GM12878 (cell line): Measurements from ENCODE around the gene CABLES1. TPM values are rescaled to one million over a fixed set of nuclear protein-coding genes. Genes with fewer than 3 reads are reported as not detected.

Source experiments
- ATAC-seq: fragments of 200-7000 bp; cut with Tn5 transposase; 3 replicates; pipeline ENCODE4 v1.9.1; 2020; ENCODE audit warnings: mild to moderate bottlenecking, moderate library complexity
- BruUV-seq: library from RNA; stranded (reverse); fragments of 400-500 nt; replicated peaks from 2 replicates; lab custom pipeline; 2021; lab: Mats Ljungman, UMichigan
- CTCF ChIA-PET: fragments of 300-600 bp; sonication (Branson Sonifier 250); formaldehyde crosslinking; extraction: SDS; loops from one replicate; lab custom pipeline; 2021; ENCODE audit warnings: inconsistent platforms; lab: Yijun Ruan, JAX
- POLR2A ChIA-PET: fragments of 350-600 bp; formaldehyde crosslinking; extraction: SDS; loops from one replicate; lab custom pipeline; 2021; ENCODE audit warnings: inconsistent platforms; lab: Charles Lee
- RAD21 ChIA-PET: fragments of 300-600 bp; sonication (Branson Sonifier 250); formaldehyde crosslinking; loops from one replicate; lab custom pipeline; 2023; ENCODE audit warnings: antibody characterized with exemption; ENCODE audit not compliant: unreplicated experiment; lab: Charles Lee
- SMC1A ChIA-PET: fragments of 300-600 bp; sonication (Branson Sonifier 250); formaldehyde crosslinking; loops from one replicate; lab custom pipeline; 2023; ENCODE audit not compliant: unreplicated experiment, uncharacterized antibody; lab: Charles Lee
- DNase-seq: peaks from one replicate; pipeline ENCODE4 v3.0.0-alpha.2; 2011; ENCODE audit warnings: low read depth, low spot score
- FAIRE-seq: peaks from 3 replicates; lab custom pipeline; 2011; peaks lifted over from hg19 to GRCh38; lab: Jason Lieb, UNC
- H2AFZ ChIP-seq: 2 replicates; pipeline ENCODE4 v1.6.0; 2011; ENCODE audit warnings: low read depth, low read length, control low read depth; ENCODE audit not compliant: control insufficient read depth
- H3K27ac ChIP-seq: 2 replicates; pipeline ENCODE4 v1.5.1; 2011; ENCODE audit warnings: control low read depth; ENCODE audit not compliant: control insufficient read depth, insufficient read depth
- H3K27me3 ChIP-seq, 2 experiments: replicated peaks in 1 of 2; 2 replicates each; pipeline versions ENCODE4 v1.6.0 to v1.6.1; 2011; ENCODE audit warnings: low read length in 1 of 2; ENCODE audit not compliant: control insufficient read depth in 2 of 2, insufficient read depth in 2 of 2
- H3K36me3 ChIP-seq, 2 experiments: 2 replicates each; pipeline ENCODE4 v1.5.1; 2011; ENCODE audit warnings: low read length in 1 of 2; ENCODE audit not compliant: control insufficient read depth in 2 of 2, insufficient read depth in 2 of 2
- H3K4me1 ChIP-seq: 2 replicates; pipeline ENCODE4 v1.6.1; 2011; ENCODE audit warnings: mild to moderate bottlenecking, low read length, moderate library complexity, mixed read lengths; ENCODE audit not compliant: control insufficient read depth, insufficient read depth
- H3K4me2 ChIP-seq: 2 replicates; pipeline ENCODE4 v1.6.0; 2011; ENCODE audit warnings: control low read depth; ENCODE audit not compliant: control insufficient read depth, insufficient read depth
- H3K4me3 ChIP-seq: fragments of 200-600 bp; sonication (generic); 2 replicates; pipeline ENCODE4 v1.5.1; 2016
- H3K79me2 ChIP-seq: 2 replicates; pipeline ENCODE4 v1.6.0; 2011; ENCODE audit warnings: low read length; ENCODE audit not compliant: control insufficient read depth, insufficient read depth
- H3K9ac ChIP-seq: 2 replicates; pipeline ENCODE4 v1.8.0; 2011; ENCODE audit warnings: low read length, control low read depth, mixed read lengths; ENCODE audit not compliant: control insufficient read depth, insufficient read depth
- H3K9me3 ChIP-seq: replicated peaks from 3 replicates; pipeline ENCODE4 v1.5.1; 2011; ENCODE audit warnings: mild to moderate bottlenecking, low read length; ENCODE audit not compliant: control insufficient read depth, insufficient read depth
- H4K20me1 ChIP-seq: 2 replicates; pipeline ENCODE4 v1.6.0; 2011; ENCODE audit not compliant: control insufficient read depth, insufficient read depth
- BMI1 ChIP-seq: fragments of 450-650 bp; IDR thresholded peaks from 2 replicates; pipeline ENCODE4 v1.6.1; 2016; ENCODE audit warnings: mild to moderate bottlenecking, moderate library complexity, borderline replicate concordance
- CHD2 ChIP-seq: IDR thresholded peaks from 2 replicates; pipeline ENCODE4 v1.6.1; 2011; ENCODE audit warnings: low read depth, low read length, improper control_type of control experiment, borderline replicate concordance
- GATAD2B ChIP-seq: fragments of 450-650 bp; conservative IDR thresholded peaks from 2 replicates; pipeline ENCODE4 v1.6.1; 2017; ENCODE audit warnings: low read depth, mild to moderate bottlenecking, moderate library complexity
- HCFC1 ChIP-seq: fragments of 150-350 bp; IDR thresholded peaks from 2 replicates; pipeline ENCODE4 v1.6.1; 2014; ENCODE audit warnings: low read length
- MTA2 ChIP-seq: fragments of 450-650 bp; IDR thresholded peaks from 2 replicates; pipeline ENCODE4 v1.6.1; 2016; ENCODE audit warnings: low read depth, mild to moderate bottlenecking, moderate library complexity
- NFYA ChIP-seq: IDR thresholded peaks from 2 replicates; pipeline ENCODE4 v1.6.1; 2011; ENCODE audit warnings: low read depth, mild to moderate bottlenecking, low read length, improper control_type of control experiment, borderline replicate concordance
- SMAD5 ChIP-seq: IDR thresholded peaks from 2 replicates; pipeline ENCODE4 v1.6.1; 2016; ENCODE audit warnings: antibody characterized with exemption, low read depth
- ZBED1 ChIP-seq: IDR thresholded peaks from 2 replicates; pipeline ENCODE4 v1.6.1; 2016; ENCODE audit warnings: borderline replicate concordance
- ZNF384 ChIP-seq: IDR thresholded peaks from 2 replicates; pipeline ENCODE4 v1.6.1; 2012; ENCODE audit warnings: low read depth, mild to moderate bottlenecking, low read length, improper control_type of control experiment, borderline replicate concordance
- ZNF622 ChIP-seq: fragments of 450-650 bp; IDR thresholded peaks from 2 replicates; pipeline ENCODE4 v1.6.1; 2017; ENCODE audit warnings: mild to moderate bottlenecking, inconsistent platforms
- WGBS: methylation state at CpG from one replicate; pipeline ENCODE4 v1.1.6; 2016; ENCODE audit warnings: low lambda C conversion rate; ENCODE audit not compliant: insufficient replicate concordance, insufficient coverage; ENCODE audit errors: missing lambda C conversion rate; 5-methylcytosine and 5-hydroxymethylcytosine counted together
- in situ Hi-C: fragments of 300-500 bp; cut with MboI; formaldehyde crosslinking; loops from 9 replicates; pipeline ENCODE4 v1.14.3; 2018; ENCODE audit warnings: mixed read lengths
- intact Hi-C: fragments of 100-400 bp; cut with micrococcal nuclease; formaldehyde crosslinking; loops from one replicate; pipeline ENCODE4 v1.14.2; 2022; ENCODE audit not compliant: unreplicated experiment
- polyA plus RNA-seq, 11 experiments: library from polyadenylated mRNA; depleted of rRNA in 4 of 11; unstranded in 6 of 11; stranded (reverse) in 5 of 11; fragments of >200 nt; fragmentation: Nextera tagmentation in 4 of 11; fragmentation: Illumina TruSeq in 1 of 11; extraction: Ambion mirVana in 4 of 11; extraction: Trizol in 1 of 11; gene quantifications; 1 replicate in 1 of 11; 2 replicates in 10 of 11; pipeline versions ENCODE4 v1.2.1 to v1.2.3, GENCODE V29; 2011 to 2016; ENCODE audit warnings: inconsistent platforms in 2 of 11, missing spikeins in 2 of 11, low read depth in 1 of 11
- total RNA-seq, 4 experiments: library from RNA; depleted of rRNA in 3 of 4; stranded (reverse); fragments of >200 nt in 3 of 4; fragmentation: Illumina TruSeq in 1 of 4; extraction: Trizol in 1 of 4; gene quantifications; 2 replicates each; pipeline versions ENCODE4 v1.2.1 to v1.2.3, GENCODE V29; 2013 to 2021
- TF ChIP-seq, protein P1 (sequence below): fragments of 450-650 bp; IDR thresholded peaks from 2 replicates; pipeline ENCODE4 v1.6.1; 2016; ENCODE audit warnings: mild to moderate bottlenecking
- TF ChIP-seq, protein P2 (sequence below): fragments of 450-650 bp; IDR thresholded peaks from 2 replicates; pipeline ENCODE4 v1.6.1; 2016; ENCODE audit warnings: mild to moderate bottlenecking
- TF ChIP-seq, protein P3 (sequence below): IDR thresholded peaks from 2 replicates; pipeline ENCODE4 v1.6.1; 2011; ENCODE audit warnings: low read depth, low read length, improper control_type of control experiment, borderline replicate concordance
- TF ChIP-seq, protein P4 (sequence below): fragments of 450-650 bp; formaldehyde crosslinking; IDR thresholded peaks from 2 replicates; pipeline ENCODE4 v1.4.0; 2022; ENCODE audit warnings: mild to moderate bottlenecking, moderate library complexity

CABLES1 gene
- total and polyA plus RNA-seq, 10 of the 15 experiments (the other 5 are each of a cell fraction or from before 2014, with no cell fraction given): 2.9 to 27.2 (median 8.2) TPM

DNA sequence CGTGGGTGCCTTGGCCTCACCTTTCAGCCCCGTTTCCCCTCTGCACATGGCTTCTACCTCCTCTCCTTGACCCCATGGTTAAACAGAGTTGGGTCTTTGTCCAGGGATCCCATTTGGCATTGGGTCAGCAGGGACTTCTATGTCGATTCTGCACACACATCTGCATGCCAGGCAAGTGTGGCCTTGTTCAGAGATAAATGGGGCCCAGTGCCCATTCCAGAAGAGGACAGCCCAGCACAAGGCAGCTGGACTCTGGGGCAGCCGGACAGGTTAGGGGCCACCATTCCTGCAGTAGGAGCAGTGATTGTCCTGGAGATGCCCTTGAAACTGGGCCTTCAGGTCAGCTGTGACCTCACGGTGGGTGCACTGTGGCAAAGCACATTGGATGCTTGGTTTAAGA, 13.1 kb downstream of the CABLES1 start:
- Histone ChIP-seq H3K4me1 (peaks cover 4% of the 10 kb centered on the region), H2AFZ (no peak overlapping the region), H4K20me1 (no peaks in the 10 kb centered on the region), H3K27ac (no peak overlapping the region), H3K27me3 (no peaks in the 10 kb centered on the region)
- intact Hi-C loops: no loop called here
- ChIA-PET CTCF (no interaction called here), SMC1A (interaction anchor here (1.6 kb wide), 1 partner anchor 79 kb away, joined by 3 read pairs; no protein-coding TSS in a partner anchor), POLR2A (no interaction called here)
- no peak for ATAC-seq
- DNase-seq: no peak
- TF ChIP-seq, protein P1, sequence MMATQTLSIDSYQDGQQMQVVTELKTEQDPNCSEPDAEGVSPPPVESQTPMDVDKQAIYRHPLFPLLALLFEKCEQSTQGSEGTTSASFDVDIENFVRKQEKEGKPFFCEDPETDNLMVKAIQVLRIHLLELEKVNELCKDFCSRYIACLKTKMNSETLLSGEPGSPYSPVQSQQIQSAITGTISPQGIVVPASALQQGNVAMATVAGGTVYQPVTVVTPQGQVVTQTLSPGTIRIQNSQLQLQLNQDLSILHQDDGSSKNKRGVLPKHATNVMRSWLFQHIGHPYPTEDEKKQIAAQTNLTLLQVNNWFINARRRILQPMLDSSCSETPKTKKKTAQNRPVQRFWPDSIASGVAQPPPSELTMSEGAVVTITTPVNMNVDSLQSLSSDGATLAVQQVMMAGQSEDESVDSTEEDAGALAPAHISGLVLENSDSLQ: no peak
- TF ChIP-seq BMI1: no peak
- TF ChIP-seq, protein P2, sequence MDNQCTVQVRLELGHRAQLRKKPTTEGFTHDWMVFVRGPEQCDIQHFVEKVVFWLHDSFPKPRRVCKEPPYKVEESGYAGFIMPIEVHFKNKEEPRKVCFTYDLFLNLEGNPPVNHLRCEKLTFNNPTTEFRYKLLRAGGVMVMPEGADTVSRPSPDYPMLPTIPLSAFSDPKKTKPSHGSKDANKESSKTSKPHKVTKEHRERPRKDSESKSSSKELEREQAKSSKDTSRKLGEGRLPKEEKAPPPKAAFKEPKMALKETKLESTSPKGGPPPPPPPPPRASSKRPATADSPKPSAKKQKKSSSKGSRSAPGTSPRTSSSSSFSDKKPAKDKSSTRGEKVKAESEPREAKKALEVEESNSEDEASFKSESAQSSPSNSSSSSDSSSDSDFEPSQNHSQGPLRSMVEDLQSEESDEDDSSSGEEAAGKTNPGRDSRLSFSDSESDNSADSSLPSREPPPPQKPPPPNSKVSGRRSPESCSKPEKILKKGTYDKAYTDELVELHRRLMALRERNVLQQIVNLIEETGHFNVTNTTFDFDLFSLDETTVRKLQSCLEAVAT: no peak
- no peak for TF ChIP-seq ZNF384
- TF ChIP-seq HCFC1: no peak
- TF ChIP-seq NFYA: no peak
- TF ChIP-seq CHD2: no peak
- TF ChIP-seq SMAD5: no peak
- TF ChIP-seq MTA2: no peak
- TF ChIP-seq ZNF622: no peak
- TF ChIP-seq GATAD2B: no peak
- TF ChIP-seq ZBED1: no peak
- TF ChIP-seq, protein P3, sequence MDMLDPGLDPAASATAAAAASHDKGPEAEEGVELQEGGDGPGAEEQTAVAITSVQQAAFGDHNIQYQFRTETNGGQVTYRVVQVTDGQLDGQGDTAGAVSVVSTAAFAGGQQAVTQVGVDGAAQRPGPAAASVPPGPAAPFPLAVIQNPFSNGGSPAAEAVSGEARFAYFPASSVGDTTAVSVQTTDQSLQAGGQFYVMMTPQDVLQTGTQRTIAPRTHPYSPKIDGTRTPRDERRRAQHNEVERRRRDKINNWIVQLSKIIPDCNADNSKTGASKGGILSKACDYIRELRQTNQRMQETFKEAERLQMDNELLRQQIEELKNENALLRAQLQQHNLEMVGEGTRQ: no peak
- TF ChIP-seq, protein P4, sequence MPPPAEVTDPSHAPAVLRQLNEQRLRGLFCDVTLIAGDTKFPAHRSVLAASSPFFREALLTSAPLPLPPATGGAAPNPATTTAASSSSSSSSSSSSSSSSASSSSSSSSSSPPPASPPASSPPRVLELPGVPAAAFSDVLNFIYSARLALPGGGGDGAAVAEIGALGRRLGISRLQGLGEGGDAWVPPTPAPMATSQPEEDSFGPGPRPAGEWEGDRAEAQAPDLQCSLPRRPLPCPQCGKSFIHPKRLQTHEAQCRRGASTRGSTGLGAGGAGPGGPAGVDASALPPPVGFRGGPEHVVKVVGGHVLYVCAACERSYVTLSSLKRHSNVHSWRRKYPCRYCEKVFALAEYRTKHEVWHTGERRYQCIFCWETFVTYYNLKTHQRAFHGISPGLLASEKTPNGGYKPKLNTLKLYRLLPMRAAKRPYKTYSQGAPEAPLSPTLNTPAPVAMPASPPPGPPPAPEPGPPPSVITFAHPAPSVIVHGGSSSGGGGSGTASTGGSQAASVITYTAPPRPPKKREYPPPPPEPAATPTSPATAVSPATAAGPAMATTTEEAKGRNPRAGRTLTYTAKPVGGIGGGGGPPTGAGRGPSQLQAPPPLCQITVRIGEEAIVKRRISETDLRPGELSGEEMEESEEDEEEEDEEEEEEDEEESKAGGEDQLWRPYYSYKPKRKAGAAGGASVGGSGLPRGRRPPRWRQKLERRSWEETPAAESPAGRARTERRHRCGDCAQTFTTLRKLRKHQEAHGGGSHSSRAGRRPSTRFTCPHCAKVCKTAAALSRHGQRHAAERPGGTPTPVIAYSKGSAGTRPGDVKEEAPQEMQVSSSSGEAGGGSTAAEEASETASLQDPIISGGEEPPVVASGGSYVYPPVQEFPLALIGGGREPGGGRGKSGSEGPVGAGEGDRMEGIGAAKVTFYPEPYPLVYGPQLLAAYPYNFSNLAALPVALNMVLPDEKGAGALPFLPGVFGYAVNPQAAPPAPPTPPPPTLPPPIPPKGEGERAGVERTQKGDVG (CRISPR knock-in tag): no peak
- TF ChIP-seq, all 136 proteins: peak for 0
- RAD21 ChIA-PET: interaction anchor here (0.6 kb wide), 1 partner anchor 75 kb away, joined by 4 read pairs; no protein-coding TSS in a partner anchor
- in situ Hi-C loops: no loop called here
- no TSS peak for BruUV-seq
- Histone ChIP-seq H3K36me3 (peaks cover 6 to 11% of the 10 kb centered on the region in 2 experiments), H3K9ac (no peak overlapping the region), H3K4me3 (no peak overlapping the region), H3K9me3 (no peaks in the 10 kb centered on the region), H3K4me2 (no peak overlapping the region), H3K79me2 (peaks cover 36% of the 10 kb centered on the region)
- FAIRE-seq: no peak
- WGBS: 95% methylated on average over 5 of the region's 5 CpGs
